ENCODE data around the gene TRAPPC3L.

The TRAPPC3L gene

DNA sequence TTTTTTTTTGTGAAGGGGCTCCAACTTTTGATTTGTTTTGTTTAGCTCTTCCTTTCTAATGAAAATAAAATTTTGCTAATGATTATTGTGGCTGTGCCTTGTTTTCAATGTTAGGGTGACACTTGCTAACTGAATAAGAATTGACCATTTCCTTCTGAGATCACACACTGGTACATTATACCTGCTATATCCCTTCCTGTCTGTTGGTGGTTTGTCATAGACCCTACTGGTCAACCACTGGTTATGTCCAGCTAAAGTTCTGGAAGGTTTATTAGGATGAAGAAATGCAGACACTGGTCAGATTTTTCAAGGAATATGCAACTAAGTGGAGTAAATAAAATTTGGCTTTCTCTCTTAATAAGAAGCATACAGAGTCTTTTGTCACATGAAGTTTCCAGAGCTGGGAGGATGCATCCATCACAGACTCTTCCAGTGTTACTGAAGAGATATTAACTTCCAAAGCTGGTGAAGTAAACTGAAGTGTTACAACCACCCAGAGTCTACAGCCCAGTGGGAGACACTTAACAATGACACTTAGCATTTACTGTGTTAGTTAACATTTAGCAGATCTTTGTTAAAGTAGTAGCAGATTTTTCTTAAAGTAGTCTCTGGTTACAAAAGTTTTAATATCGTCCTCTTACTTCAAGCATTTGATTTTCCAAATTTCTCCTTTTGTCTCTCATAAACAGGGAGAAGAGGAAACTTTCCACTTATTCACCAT lies 53.7 kb downstream of the TRAPPC3L start:
- TF ChIP-seq, protein P1, sequence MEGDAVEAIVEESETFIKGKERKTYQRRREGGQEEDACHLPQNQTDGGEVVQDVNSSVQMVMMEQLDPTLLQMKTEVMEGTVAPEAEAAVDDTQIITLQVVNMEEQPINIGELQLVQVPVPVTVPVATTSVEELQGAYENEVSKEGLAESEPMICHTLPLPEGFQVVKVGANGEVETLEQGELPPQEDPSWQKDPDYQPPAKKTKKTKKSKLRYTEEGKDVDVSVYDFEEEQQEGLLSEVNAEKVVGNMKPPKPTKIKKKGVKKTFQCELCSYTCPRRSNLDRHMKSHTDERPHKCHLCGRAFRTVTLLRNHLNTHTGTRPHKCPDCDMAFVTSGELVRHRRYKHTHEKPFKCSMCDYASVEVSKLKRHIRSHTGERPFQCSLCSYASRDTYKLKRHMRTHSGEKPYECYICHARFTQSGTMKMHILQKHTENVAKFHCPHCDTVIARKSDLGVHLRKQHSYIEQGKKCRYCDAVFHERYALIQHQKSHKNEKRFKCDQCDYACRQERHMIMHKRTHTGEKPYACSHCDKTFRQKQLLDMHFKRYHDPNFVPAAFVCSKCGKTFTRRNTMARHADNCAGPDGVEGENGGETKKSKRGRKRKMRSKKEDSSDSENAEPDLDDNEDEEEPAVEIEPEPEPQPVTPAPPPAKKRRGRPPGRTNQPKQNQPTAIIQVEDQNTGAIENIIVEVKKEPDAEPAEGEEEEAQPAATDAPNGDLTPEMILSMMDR (IDR thresholded peaks at IDR 0.05; ENCODE audit: insufficient read depth, low read length, missing control alignments) = no peak

GRCh38 chr6:116485559-116486184 lies 59.8 kb downstream of the TRAPPC3L start:
- ChIA-PET POLR2A (no interaction called here), CTCF (interaction anchor here (1.0 to 1.3 kb wide), 2 partner anchors 12 to 26 kb away, joined by 3 to 4 read pairs; partner anchors contain the start of gene CALHM5)
- DNase-seq (ENCODE audit: low read depth, low spot score) = no peak
- H3K4me3 ChIP-seq (ENCODE audit: low read depth, low read length) = no peak overlapping the region
- TF ChIP-seq, protein P1 (IDR thresholded peaks at IDR 0.05; ENCODE audit: insufficient read depth, low read length, missing control alignments) = no peak

More for the DNA sequence above, 53.7 kb downstream of the TRAPPC3L start:
- no peak for DNase-seq (ENCODE audit: low read depth, low spot score)
- H3K4me3 ChIP-seq (ENCODE audit: low read depth, low read length) = no peak overlapping the region
- ChIA-PET POLR2A (no interaction called here), CTCF (interaction anchor here (1.7 to 2.6 kb wide), 2 partner anchors 20 to 222 kb away, joined by 6 to 11 read pairs; partner anchors contain the start of gene CALHM5)

DNA sequence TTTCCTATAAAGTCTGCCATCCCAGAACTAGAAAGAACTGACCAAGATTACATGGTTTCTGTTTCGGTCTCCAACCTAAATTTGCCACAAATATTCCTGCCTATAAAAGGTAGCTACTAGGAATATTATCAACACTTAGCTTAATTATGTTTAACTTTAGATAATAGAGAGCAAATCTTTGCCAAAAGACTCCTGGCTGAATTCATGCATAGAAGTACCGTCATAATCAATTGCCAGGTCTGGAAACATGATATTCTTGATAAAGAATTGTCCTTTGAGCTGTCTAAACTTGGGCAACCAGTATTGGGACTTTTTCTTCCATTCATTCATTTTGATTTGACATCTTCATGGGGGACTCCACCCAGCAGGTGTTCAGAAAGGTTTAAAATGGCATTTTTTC lies 61.9 kb downstream of the TRAPPC3L start:
- TF ChIP-seq, protein P1 (IDR thresholded peaks at IDR 0.05; ENCODE audit: insufficient read depth, low read length, missing control alignments) = no peak
- DNase-seq (ENCODE audit: low read depth, low spot score) = no peak
- H3K4me3 ChIP-seq (ENCODE audit: low read depth, low read length) = no peak overlapping the region
- POLR2A ChIA-PET = no interaction called here
- CTCF ChIA-PET = interaction anchor here (0.6 to 1.0 kb wide), 2 partner anchors 10 to 28 kb away, joined by 3 to 4 read pairs; partner anchors contain the start of gene CALHM5

DNA sequence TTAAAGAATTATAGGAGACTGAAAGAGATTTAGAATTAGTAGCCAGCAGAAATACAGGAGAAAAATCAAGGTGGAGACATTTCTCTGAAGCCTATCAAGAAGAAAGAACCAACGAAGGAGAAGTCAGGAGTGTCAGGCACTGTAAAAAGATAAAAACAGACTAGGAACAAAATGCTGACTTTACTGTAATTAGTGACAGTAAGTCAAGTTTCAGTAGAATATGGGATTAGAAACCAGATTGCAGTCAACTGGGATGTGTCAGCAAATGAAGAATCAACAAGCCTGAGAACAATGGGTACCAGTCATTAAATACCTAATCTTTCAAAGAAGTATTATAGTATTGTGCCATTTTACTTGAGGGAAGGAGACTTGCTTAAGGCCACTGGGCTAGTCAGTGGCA lies 62.7 kb downstream of the TRAPPC3L start:
- no peak for DNase-seq (ENCODE audit: low read depth, low spot score)
- ChIA-PET CTCF (interaction anchor here (0.6 to 1.0 kb wide), 2 partner anchors 9 to 29 kb away, joined by 3 to 4 read pairs; partner anchors contain the start of gene CALHM5), POLR2A (no interaction called here)
- TF ChIP-seq, protein P1 (IDR thresholded peaks at IDR 0.05; ENCODE audit: insufficient read depth, low read length, missing control alignments) = no peak
- no peak overlapping the region for H3K4me3 ChIP-seq (ENCODE audit: low read depth, low read length)

GRCh38 chr6:116476002-116476678 lies 69.3 kb downstream of the TRAPPC3L start:
- CTCF ChIA-PET = no interaction called here

More at GRCh38 chr6:116476002-116476678, 69.3 kb downstream of the TRAPPC3L start:
- DNase-seq (ENCODE audit: low read depth, low spot score) = no peak
- H3K4me3 ChIP-seq (ENCODE audit: low read depth, low read length) = no peak overlapping the region
- TF ChIP-seq, protein P1 (IDR thresholded peaks at IDR 0.05; ENCODE audit: insufficient read depth, low read length, missing control alignments) = no peak
- POLR2A ChIA-PET = no interaction called here

Data from AG04449 (cell line).